Mucosa of rectum (tissue), 2 donors: Measurements from ENCODE around the gene CCDC97.

Experiments
- H3K27ac ChIP-seq, 2 donors: one replicate each; pipeline ENCODE4 v1.7.0; 2013; ENCODE audit warnings: inconsistent platforms in 2 of 2, low read depth in 2 of 2, low read length in 2 of 2
- H3K27me3 ChIP-seq, 2 donors: one replicate each; pipeline ENCODE4 v1.7.0; 2013; ENCODE audit warnings: low read length in 2 of 2; ENCODE audit not compliant: control insufficient read depth in 2 of 2, insufficient read depth in 2 of 2
- H3K36me3 ChIP-seq, 2 donors: one replicate each; pipeline ENCODE4 v1.7.0; 2013; ENCODE audit warnings: low read length in 2 of 2; ENCODE audit not compliant: control insufficient read depth in 2 of 2, insufficient read depth in 2 of 2
- H3K4me1 ChIP-seq, 2 donors: one replicate each; pipeline ENCODE4 v1.7.0; 2013; ENCODE audit warnings: low read length in 2 of 2, mild to moderate bottlenecking in 1 of 2; ENCODE audit not compliant: control insufficient read depth in 2 of 2, insufficient read depth in 2 of 2
- H3K4me3 ChIP-seq, 2 donors: one replicate each; pipeline ENCODE4 v1.7.0; 2013; ENCODE audit warnings: low read length in 2 of 2
- H3K9ac ChIP-seq, 2 donors: one replicate each; pipeline ENCODE4 v1.7.0; 2013; ENCODE audit warnings: low read length in 2 of 2, low read depth in 1 of 2, mild to moderate bottlenecking in 1 of 2
- H3K9me3 ChIP-seq, 2 donors: one replicate each; pipeline ENCODE4 v1.7.0; 2013; ENCODE audit warnings: low read length in 2 of 2; ENCODE audit not compliant: control insufficient read depth in 2 of 2
- donor health status: healthy.
- donor health status: Normal muscosa, but diverticular disease.

Gene CCDC97

DNA sequence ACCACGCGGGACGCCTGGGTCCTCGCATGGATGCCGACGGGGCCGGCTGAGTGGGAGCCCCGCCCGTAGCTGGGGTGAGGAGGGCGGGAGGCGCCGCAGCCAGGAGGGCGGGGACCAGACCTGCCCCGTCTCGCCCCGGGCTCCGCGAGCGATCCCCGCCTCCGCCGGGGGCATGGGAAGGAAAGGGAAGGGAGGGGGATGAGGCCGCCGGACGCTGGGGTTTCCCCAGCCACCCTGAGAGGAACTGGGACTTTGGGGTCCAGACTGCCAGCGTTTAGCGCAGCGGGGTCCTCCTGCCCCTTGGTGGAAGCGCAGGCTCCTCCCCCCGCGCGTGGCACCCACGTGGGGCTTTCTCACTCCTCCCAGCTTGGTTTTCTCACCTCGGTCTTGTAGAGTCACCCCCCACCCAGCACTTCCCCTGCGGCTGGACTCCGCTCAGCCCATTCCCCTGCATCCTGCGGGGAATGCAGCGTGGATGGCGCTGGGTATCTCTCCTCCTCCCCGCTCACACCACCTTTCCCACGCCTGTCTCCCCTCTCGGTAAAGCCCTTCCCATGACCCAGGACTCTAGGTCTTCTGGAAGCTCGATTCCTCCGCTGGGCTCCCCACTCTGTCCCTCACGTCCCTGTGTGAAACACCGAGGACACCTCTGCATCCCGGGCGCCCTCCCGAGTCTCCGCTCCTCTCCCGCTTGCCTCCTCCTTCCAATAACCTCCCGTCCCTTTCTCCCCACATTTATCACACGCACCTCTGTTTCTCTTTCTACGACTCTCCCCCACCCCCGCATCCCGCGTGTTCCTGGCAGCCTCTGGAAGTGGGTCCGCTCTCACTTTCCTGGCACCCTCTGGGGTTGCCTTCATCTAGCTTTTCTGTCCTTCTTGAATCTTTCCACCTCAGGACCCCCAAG is 41.6 kb downstream of the CCDC97 start:
- peaks cover 0 to 18% of the 10 kb centered on the region in 2 donors for H3K27me3 ChIP-seq
- H3K27ac ChIP-seq: peak overlapping the region; percentile 30 to 77
- peaks cover 19 to 20% of the 10 kb centered on the region in 2 donors for H3K4me1 ChIP-seq
- peak overlapping the region; percentile 67 to 72 for H3K9ac ChIP-seq
- H3K36me3 ChIP-seq: no peaks in the 10 kb centered on the region
- no peaks in the 10 kb centered on the region for H3K9me3 ChIP-seq
- peak overlapping the region; percentile 66 to 80 for H3K4me3 ChIP-seq

DNA sequence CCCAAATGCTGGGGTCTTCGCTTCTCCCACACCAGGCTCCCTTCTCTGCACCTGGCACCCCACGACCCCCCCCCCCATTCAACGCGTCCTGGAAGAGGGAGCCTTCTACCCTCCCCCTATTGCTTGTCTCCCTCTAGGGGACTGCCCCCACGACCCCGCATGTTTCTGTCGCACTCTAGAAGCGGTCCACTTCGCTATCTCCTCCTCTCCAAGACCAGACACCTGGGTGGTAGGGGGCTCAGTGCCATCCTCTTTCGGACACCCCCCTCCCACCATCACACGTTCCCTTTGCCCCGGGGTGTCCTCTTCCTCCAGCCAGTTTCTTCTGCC is 42.3 kb downstream of the CCDC97 start:
- Histone ChIP-seq H3K36me3 (no peaks in the 10 kb centered on the region), H3K9ac (peak overlapping the region; percentile 67 to 72), H3K4me3 (peak overlapping the region; percentile 66 to 80), H3K27me3 (peaks cover 0 to 18% of the 10 kb centered on the region in 2 donors), H3K9me3 (no peaks in the 10 kb centered on the region), H3K27ac (peak overlapping the region; percentile 77), H3K4me1 (peaks cover 19 to 20% of the 10 kb centered on the region in 2 donors)

DNA sequence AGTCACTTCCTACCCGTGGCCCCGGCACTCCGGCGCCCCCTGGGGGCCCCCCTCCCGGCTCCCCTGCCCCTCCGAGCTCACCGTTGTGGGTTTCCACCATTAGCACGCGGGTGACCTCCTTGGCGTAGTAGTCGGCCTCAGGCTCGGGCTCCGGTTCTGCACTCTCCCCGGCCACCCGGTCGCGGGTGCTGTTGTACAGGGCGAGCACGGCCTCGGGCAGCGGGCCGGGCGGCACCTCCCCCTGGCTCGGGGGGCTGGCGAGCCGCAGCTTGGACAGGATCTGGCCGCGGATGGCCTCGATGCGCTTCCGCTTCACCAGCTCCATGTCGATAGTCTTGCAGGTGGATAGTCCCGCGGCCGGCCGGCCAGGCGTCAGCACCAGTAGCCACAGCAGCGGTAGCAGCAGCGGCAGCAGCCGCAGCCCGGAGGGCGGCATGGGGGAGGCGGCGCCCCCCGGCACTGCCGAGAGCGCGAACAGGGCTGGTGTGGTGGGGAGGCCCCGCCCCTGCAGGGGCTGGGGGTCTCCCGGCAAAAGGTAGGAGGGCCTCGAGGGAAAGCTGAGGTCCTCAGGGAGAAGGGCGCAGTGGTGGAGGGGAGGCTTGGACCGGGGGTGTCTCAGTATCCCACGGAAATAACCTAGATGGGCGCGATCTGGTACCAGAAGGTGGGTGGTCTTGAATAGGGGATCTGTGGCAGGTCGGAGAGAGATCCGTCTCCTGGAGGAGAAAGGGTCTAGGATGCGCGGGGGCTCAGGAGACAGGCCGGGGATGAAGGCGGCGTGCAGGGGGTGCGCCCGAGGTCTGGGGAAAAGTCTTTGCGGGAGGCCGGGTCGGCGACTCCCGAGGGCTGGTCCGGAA is 42.9 kb downstream of the CCDC97 start:
- no peaks in the 10 kb centered on the region for H3K9me3 ChIP-seq
- H3K4me3 ChIP-seq: peak overlapping the region; percentile 66 to 80
- H3K4me1 ChIP-seq: peaks cover 19 to 20% of the 10 kb centered on the region in 2 donors
- no peaks in the 10 kb centered on the region for H3K36me3 ChIP-seq
- peaks cover 0 to 18% of the 10 kb centered on the region in 2 donors for H3K27me3 ChIP-seq
- peak overlapping the region; percentile 67 to 77 for H3K9ac ChIP-seq
- H3K27ac ChIP-seq: peak overlapping the region; percentile 77

DNA sequence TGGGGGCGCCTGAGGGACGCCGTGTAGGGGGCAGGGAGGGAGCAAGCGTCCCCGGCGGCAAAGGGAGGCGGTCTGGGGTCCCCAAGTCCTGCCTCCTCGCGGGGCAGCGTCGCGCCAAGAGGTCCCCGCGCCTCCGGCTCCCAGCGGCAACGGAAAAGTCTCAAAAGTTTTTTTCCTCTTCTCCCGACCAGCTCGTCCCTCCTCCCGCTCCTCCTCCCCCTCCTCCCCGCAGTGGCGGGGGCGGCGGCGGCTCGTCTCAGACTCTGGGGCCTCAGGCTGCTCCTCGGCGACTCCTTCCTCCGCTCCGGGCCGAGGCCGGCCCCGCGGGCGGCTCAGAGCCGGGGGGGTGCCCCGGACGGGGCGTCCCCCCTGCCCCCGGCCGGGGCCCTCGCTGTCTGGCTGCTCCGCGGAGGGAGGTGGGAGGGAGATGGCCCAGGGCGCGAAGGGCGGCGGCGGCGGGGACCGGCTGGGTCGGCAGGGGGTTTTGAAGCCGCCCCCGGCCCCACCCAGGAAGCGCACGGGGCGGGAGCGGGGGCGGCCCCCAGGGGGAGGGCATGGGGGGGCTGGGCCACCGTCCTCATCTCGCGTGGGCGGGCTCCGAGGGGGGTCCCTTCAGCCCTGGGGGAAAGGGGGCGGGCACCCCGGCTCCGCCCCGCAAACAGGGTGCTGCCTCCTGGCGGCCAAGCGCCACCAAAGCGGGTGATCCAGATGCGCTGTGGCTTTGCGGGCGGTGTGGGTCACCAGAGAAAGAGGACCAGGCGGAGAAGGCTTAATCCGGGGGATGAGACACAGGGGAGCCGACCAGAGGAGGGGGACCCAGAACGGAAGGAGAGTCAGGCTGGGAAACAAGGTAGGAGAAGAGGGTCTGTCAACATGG is 43.7 kb downstream of the CCDC97 start, which contains the start of gene TGFB1:
Gene TGFB1 (minus strand): TSS at position 457 of the 877 bp plus-strand sequence. CDS start 878 bp downstream, outside the sequence.
- H3K9ac ChIP-seq: peak within 1 kb of the TSS; percentile 67 to 77
- H3K27ac ChIP-seq: peak within 1 kb of the TSS; percentile 77
- H3K4me1 ChIP-seq: peaks cover 19 to 20% of the 10 kb centered on the region in 2 donors
- peaks cover 0 to 18% of the 10 kb centered on the region in 2 donors for H3K27me3 ChIP-seq
- no peaks in the 10 kb centered on the region for H3K36me3 ChIP-seq
- no peaks in the 10 kb centered on the region for H3K9me3 ChIP-seq
- peak within 1 kb of the TSS; percentile 66 to 80 for H3K4me3 ChIP-seq

DNA sequence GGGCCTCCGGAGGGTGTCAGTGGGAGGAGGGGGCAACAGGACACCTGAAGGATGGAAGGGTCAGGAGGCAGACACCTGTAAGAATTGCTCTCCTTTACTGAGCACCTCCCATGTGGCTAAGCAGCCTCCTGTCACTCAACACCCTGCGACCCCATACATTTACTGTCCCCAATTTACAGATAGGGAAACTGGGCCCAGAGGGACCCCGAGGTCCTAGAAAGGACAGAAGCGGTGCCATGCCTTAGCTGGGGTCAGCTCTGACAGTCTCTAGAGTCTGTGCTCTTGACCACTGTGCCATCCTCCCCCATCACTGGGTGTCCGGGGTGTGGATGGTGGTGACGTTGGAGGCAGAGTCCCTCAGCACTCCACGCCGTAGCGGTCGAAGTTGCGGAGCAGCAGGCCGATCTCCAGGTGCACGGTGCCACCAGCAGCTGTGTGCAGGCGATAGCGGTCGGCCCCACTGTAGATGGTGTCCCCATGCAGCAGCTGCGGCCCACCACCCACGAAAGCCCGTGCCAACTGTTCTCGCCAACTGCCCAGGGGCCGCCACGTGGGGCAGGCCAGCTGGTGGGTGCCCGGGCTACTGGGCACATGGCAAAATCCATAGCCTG is 44.5 kb downstream of the CCDC97 start:
- Histone ChIP-seq H3K4me3 (peak overlapping the region; percentile 20 to 51), H3K27ac (peak overlapping the region in 1 of 2 donors; percentile 77), H3K9me3 (no peaks in the 10 kb centered on the region)

DNA sequence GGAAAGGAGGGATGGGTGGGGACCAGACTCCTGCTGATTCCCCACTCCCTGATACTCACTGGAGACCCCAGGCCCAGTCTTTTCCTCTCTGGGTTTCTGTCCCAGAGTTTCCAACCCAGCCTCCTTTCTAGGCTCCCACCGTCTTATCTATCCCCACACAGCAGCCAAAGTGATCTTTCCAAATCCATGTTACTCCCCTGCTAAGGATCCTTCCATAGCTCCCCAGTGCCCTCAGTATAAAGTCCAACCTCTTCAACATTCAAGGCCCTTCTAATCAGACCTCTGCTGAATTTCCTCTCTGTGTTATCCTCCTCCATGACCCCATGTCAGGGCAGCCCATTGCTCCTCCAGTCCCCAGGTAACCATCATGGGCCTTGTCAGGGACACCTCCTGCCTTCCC is 45.1 kb downstream of the CCDC97 start:
- H3K9me3 ChIP-seq: no peaks in the 10 kb centered on the region
- H3K36me3 ChIP-seq: no peaks in the 10 kb centered on the region
- H3K27me3 ChIP-seq: peaks cover 0 to 18% of the 10 kb centered on the region in 2 donors
- no peak overlapping the region for H3K27ac ChIP-seq
- no peak overlapping the region for H3K4me3 ChIP-seq
- no peak overlapping the region for H3K9ac ChIP-seq
- H3K4me1 ChIP-seq: peaks cover 19 to 20% of the 10 kb centered on the region in 2 donors

More for the DNA sequence above, 44.5 kb downstream of the CCDC97 start:
- Histone ChIP-seq H3K9ac (peak overlapping the region in 1 of 2 donors; percentile 55), H3K27me3 (peaks cover 0 to 18% of the 10 kb centered on the region in 2 donors), H3K4me1 (peaks cover 19 to 20% of the 10 kb centered on the region in 2 donors), H3K36me3 (no peaks in the 10 kb centered on the region)

DNA sequence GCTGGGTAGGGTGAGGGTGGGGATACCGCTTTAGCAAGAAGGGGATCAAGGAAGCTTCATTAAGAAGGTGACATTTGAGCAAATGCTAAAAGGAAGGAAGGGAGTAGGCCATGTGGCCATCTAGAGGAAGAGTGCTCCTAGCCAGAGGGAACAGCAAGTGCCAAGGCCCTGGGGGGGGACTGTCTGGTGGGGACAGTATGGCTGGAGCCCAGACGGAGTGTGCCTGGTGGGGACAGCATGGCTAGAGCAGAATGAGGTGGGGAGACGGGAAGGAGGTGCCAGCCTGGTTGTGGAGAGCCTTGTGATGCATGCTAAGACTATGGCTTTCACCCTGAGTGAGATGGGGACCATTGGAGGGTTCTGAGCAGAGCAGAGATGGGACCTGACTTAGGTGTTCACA is 45.8 kb downstream of the CCDC97 start:
- no peaks in the 10 kb centered on the region for H3K9me3 ChIP-seq

DNA sequence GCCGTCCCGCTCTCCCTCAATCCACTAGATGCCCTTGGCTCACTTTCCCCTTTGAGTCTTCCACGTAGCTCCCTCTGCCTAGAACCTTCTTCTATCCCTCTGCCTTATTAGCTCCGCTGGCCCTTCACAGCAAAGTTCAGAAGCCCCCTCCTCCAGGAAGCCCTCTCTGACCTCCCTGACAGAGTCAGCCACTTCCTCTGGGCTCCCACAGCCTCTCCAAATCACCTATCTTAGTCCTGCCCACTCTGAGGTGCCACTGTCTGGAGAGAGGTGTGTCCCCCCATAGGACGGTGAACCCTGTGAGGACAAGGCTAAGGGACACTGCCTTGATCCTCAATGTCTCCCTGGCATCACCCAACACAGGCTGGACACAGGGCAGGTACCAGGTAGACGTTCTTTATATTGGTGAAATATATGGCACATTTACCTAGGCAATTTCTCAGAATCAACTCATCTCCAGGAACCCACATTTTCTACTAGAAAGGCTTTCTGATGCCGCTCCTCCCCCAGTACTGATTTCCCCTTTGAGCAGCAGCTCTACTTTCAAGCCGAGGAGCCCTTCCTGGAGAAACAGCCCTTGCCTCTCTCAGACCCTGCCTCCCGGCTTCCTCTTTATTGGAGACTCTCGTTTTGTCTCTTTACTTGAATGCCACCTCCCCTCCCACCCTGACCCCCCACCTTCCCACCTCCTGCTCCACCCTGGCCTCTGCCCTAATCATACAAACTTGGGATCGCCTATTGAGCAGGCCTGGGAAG is 47.2 kb downstream of the CCDC97 start:
- H3K4me1 ChIP-seq: peaks cover 8 to 10% of the 10 kb centered on the region in 2 donors
- no peaks in the 10 kb centered on the region for H3K36me3 ChIP-seq
- H3K9ac ChIP-seq: no peak overlapping the region
- H3K4me3 ChIP-seq: no peak overlapping the region
- H3K27ac ChIP-seq: peak overlapping the region in 1 of 2 donors; percentile 32
- no peaks in the 10 kb centered on the region for H3K9me3 ChIP-seq
- H3K27me3 ChIP-seq: peaks cover 0 to 8% of the 10 kb centered on the region in 2 donors

More for the DNA sequence above, 45.8 kb downstream of the CCDC97 start:
- Histone ChIP-seq H3K4me1 (peaks cover 15 to 18% of the 10 kb centered on the region in 2 donors), H3K36me3 (no peaks in the 10 kb centered on the region), H3K9ac (no peak overlapping the region), H3K27ac (no peak overlapping the region), H3K4me3 (no peak overlapping the region), H3K27me3 (peaks cover 0 to 17% of the 10 kb centered on the region in 2 donors)
